HG03175 (cell line): ENCODE results near the gene NRDE2.
"Not testable (repeated sequence)": the region's sequence is repeated elsewhere in the genome, so short reads cannot be mapped to it uniquely, and the experiment has no call there.

Experiments
- ATAC-seq: cut with Tn5 transposase; IDR thresholded peaks from one replicate; pipeline ENCODE4 v1.9.1; 2021; ENCODE audit warnings: mild to moderate bottlenecking, moderate library complexity; ENCODE audit not compliant: unreplicated experiment

NRDE2 gene

GRCh38 chr14:90344331-90345238, 12.8 kb upstream of the NRDE2 start:
- no peak for ATAC-seq

- no peak for ATAC-seq
Observed at GRCh38 chr14:90342327-90342726, 10.6 kb upstream of the NRDE2 start.

DNA sequence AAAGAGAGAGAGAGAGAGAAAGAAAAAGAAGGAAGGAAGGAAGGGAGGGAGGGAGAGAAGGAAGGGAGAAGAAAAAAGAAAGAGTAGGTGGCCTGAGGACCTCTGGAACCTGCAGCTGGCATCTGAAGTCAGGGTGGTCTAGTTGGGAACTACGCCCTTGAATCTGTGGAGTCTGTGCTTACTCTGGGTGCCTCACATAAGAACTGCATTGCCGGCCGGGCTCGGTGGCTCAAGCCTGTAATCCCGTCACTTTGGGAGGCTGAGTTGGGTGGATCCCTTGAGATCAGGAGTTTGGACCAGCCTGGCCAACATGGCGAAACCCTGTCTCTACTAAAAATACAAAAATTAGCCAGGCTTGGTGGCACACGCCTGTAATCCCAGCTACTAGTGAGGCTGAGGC, 10.0 kb upstream of the NRDE2 start:
- no peak for ATAC-seq

- not testable (repeated sequence) for ATAC-seq
Observed at GRCh38 chr14:90341232-90341631, 9.5 kb upstream of the NRDE2 start.

DNA sequence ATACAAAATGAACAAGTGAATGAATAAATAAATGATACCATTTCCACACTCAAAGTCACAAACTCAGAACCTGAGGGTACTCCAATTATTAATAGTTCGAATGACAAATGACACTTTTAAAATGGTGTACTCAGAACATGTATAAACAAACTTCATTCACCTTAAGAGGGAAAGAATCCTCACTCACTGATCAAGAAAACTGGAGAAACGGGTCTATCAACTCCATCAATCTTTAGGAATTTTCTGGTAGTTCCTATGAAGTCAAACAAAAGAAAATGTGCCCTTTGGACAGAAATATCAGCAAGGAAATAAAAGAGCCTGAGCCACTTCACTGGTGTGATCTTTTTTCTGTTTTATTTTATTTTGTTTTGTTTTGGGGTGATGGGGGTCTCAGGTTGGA, 5.2 kb upstream of the NRDE2 start:
- ATAC-seq: no peak

GRCh38 chr14:90336401-90336800, 4.7 kb upstream of the NRDE2 start:
- no peak for ATAC-seq

DNA sequence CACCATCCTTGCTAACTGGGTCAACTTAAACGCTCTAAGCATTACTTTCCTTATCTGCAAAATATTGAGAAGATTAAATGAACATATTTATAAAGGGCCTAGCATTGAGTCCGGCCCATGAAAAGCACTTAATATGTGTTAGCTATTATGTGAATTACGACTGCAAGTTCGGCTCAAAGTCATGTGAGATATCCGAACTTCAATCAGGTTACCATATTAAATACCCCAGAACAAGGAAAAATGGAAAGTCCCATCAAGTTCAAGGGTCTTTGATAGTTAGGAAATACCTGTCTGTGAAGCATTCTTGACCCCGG, 487 bp upstream of the NRDE2 start:
- peak; percentile 2 for ATAC-seq

DNA sequence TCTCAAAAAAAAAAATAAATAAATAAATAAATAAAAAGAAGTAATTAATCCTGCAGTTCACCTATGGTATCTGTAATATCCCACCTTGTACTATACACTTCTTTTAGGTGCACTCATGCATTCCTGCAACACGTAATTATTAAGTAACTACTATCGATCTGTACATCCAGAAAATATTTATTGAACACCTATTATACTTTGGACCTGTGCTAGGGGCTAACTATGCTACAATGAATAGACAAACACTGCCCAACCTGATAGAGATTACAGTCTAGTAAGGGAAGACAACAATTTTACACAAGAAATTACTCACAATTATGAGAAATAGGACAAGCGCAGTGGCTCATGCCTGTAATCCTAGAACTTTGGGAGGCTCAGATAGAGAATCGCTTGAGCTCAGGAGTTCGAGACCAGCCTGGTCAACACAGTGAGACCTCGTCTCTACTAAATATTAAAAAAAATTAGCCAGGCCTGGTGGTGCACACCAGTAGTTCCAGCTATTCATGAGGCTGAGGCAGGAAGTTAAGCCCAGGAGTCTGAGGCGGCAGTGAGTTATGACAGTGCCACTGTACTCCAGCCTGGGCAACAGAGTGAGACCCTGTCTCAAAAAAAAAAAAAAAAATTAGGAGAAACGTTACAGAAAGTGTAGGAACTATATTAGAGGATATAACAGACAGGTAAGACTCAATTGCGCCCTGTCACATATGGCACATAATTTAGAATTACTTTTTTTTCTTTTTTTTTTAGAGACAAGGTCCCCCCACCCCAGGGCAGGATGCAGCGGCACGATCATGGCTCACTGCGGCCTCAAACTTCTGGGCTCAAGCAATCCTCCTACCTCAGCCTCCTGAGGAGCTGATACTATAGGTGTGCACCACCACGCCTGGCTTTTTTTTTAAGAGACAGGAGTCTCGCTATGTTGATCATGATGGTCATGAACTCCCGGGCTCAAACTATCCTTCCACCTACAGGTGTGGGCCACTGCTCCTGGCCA, 1.2 kb downstream of the NRDE2 start:
- no peak for ATAC-seq

DNA sequence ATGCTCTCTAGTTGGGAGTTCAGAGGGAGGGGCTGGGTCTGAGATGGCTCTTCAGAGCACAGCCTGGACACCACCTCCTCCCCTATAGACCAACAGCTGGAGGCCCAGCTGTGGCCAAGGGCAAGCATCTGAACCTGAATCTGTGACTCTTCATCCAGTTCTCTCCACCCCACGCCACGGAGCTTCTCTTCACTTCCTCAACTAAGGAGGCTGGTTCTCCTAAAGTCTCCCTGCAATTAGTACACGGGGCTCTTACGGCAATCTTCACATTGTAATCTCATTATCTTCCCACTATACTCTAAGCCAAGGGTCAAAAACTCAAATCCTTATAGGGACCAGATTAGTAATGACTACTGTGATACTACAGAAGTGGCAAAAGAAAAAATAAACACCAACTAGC, 9.8 kb downstream of the NRDE2 start:
- no peak for ATAC-seq

- ATAC-seq: no peak
Observed at GRCh38 chr14:90319634-90320541, 11.9 kb downstream of the NRDE2 start.

- ATAC-seq: no peak
Observed at GRCh38 chr14:90319173-90319572, 12.6 kb downstream of the NRDE2 start.

- no peak for ATAC-seq
Observed at GRCh38 chr14:90318016-90318415, 13.7 kb downstream of the NRDE2 start.

DNA sequence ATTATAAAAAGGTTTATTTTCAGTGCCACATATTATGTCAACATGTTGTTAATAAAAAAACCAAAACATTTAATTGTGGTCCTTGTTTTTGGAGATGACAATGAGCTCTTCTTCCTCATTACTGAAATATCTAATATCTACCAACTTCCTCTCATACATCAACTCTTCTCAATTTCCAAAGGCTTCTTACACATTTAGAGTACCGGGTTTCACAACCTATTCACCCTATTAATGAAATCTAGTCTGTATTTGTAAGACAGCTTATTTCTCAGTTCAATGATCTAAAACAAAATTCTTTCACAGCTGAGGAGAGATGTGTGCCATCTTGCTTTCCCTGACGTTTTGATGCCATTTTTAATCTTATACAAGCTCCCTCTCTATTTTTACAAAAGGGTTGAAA, 14.5 kb downstream of the NRDE2 start:
- no peak for ATAC-seq

DNA sequence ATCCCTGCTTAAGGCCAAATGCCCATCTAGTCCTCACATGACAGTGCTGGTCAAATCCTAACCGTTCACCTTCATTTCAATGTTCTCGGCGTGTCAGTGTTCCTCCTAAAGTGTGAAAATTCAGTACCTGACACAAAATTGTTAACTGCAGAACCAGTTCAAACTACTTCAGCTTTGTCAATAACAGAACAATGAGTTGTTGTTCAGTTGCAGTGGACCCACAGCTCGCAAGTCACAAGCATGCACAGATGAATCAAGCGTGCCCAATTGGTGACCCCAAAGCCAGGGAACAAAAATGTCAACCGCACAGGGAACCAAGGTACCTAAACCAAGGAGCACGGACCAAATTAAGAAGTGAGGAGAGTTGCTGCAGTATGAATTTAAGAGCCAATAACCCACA, 23.2 kb downstream of the NRDE2 start:
- no peak for ATAC-seq

DNA sequence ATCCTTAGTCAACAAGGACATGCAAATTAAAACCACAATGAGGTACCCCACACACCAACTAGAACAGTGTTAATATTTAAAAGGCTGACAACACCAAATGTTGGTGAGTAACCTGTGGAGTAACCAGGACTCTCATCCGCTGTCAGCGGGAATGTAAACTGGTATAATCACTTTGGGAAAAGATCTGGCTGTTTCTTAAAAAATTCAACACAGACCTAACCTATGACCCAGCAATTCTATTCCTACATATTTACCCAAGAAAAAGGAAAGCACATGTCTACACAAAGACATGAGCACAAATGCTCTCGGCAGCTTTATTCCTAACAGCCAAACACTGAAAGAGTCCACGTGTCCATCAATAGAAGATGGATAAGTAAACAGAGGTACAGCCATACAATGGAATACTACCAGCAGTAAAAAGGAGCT, 26.6 kb downstream of the NRDE2 start:
- ATAC-seq: peak; percentile 57

DNA sequence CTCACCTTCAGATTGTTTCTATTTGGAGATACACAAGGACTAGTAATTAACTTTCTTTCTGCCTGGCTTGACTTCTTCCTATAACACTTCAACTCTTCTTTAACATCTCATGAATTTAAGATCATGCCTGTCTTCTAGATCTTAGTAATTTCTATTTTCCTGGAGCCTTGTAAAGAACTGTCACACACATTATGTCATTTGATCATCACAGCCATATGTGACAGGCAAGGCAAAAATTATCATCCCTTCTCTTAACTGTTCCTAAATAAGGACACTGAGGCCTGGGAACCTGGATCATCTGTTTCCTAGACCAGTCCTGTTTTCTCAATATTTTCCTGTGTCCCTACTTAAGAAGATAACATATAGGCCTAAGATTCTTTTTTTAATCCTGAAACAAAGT, 27.2 kb downstream of the NRDE2 start:
- no peak for ATAC-seq

GRCh38 chr14:90303473-90303872, 28.3 kb downstream of the NRDE2 start:
- no peak for ATAC-seq

- ATAC-seq: no peak
Observed at GRCh38 chr14:90302529-90303303, 29.0 kb downstream of the NRDE2 start.

- ATAC-seq: no peak
Observed at GRCh38 chr14:90301668-90302090, 30.1 kb downstream of the NRDE2 start.

GRCh38 chr14:90301122-90301521, 30.6 kb downstream of the NRDE2 start:
- no peak for ATAC-seq
